H9 (cell line): ENCODE results near the gene CLIC3. TPM values are rescaled to one million over a fixed set of nuclear protein-coding genes. Genes with fewer than 3 reads are reported as not detected.

Source experiments
- DNase-seq: peaks from one replicate; pipeline ENCODE4 v3.0.0-alpha.2; 2017
- H2AFZ ChIP-seq: one replicate; pipeline ENCODE4 v1.6.1; 2013; ENCODE audit warnings: mild to moderate bottlenecking, low read length, control low read depth, moderate library complexity
- H2AK5ac ChIP-seq: 2 replicates; pipeline ENCODE4 v1.6.1; 2013; ENCODE audit warnings: low read length, control low read depth, mixed read lengths; ENCODE audit not compliant: insufficient read length
- H2BK120ac ChIP-seq: one replicate; pipeline ENCODE4 v1.6.1; 2013; ENCODE audit warnings: low read depth, mild to moderate bottlenecking, low read length, control low read depth, inconsistent platforms; ENCODE audit not compliant: poor library complexity, severe bottlenecking
- H2BK12ac ChIP-seq: 2 replicates; pipeline ENCODE4 v1.6.1; 2013; ENCODE audit warnings: low read length, control low read depth, mixed read lengths, low read depth; ENCODE audit not compliant: insufficient read length
- H2BK15ac ChIP-seq: 2 replicates; pipeline ENCODE4 v1.6.1; 2013; ENCODE audit warnings: low read depth, low read length, control low read depth
- H2BK20ac ChIP-seq: one replicate; pipeline ENCODE4 v1.6.1; 2013; ENCODE audit warnings: low read depth, mild to moderate bottlenecking, low read length, control low read depth, inconsistent platforms; ENCODE audit not compliant: poor library complexity, severe bottlenecking
- H2BK5ac ChIP-seq: 2 replicates; pipeline ENCODE4 v1.6.1; 2013; ENCODE audit warnings: low read length, control low read depth, mixed read lengths; ENCODE audit not compliant: insufficient read length
- H3K14ac ChIP-seq: 2 replicates; pipeline ENCODE4 v1.6.1; 2013; ENCODE audit warnings: low read length, control low read depth; ENCODE audit not compliant: insufficient read depth
- H3K18ac ChIP-seq: 2 replicates; pipeline ENCODE4 v1.6.1; 2013; ENCODE audit warnings: low read depth, mild to moderate bottlenecking, mixed read lengths, low read length, control low read depth; ENCODE audit not compliant: insufficient read length
- H3K23ac ChIP-seq: 2 replicates; pipeline ENCODE4 v1.6.1; 2013; ENCODE audit warnings: low read length, control low read depth, mixed read lengths, low read depth; ENCODE audit not compliant: insufficient read length
- H3K23me2 ChIP-seq: 2 replicates; pipeline ENCODE4 v1.6.1; 2013; ENCODE audit warnings: low read depth, mild to moderate bottlenecking, mixed read lengths, low read length, control low read depth; ENCODE audit not compliant: insufficient read length, poor library complexity, severe bottlenecking
- H3K27ac ChIP-seq: 2 replicates; pipeline ENCODE4 v1.5.1; 2013; ENCODE audit warnings: low read length, control low read depth, mixed read lengths, low read depth; ENCODE audit not compliant: insufficient read length
- H3K27me3 ChIP-seq: 2 replicates; pipeline ENCODE4 v1.6.1; 2013; ENCODE audit warnings: low read length, control low read depth, inconsistent platforms; ENCODE audit not compliant: insufficient read depth
- H3K4ac ChIP-seq: 2 replicates; pipeline ENCODE4 v1.6.1; 2013; ENCODE audit warnings: low read depth, mild to moderate bottlenecking, control low read depth, inconsistent platforms, low read length, moderate library complexity
- H3K4me1 ChIP-seq: 2 replicates; pipeline ENCODE4 v1.6.1; 2013; ENCODE audit warnings: low read length, control low read depth, inconsistent platforms; ENCODE audit not compliant: insufficient read depth
- H3K4me2 ChIP-seq: 2 replicates; pipeline ENCODE4 v1.6.1; 2013; ENCODE audit warnings: low read length, control low read depth, mixed read lengths; ENCODE audit not compliant: insufficient read length, insufficient read depth
- H3K56ac ChIP-seq: 2 replicates; pipeline ENCODE4 v1.6.1; 2013; ENCODE audit warnings: low read depth, mild to moderate bottlenecking, mixed read lengths, low read length, control low read depth; ENCODE audit not compliant: insufficient read length
- H3K79me1 ChIP-seq: 2 replicates; pipeline ENCODE4 v1.6.1; 2013; ENCODE audit warnings: low read depth, mild to moderate bottlenecking, moderate library complexity, low read length, control low read depth, inconsistent platforms; ENCODE audit not compliant: insufficient read depth, poor library complexity, severe bottlenecking
- H3K79me2 ChIP-seq: 2 replicates; pipeline ENCODE4 v1.6.1; 2013; ENCODE audit warnings: low read length, control low read depth, inconsistent platforms; ENCODE audit not compliant: insufficient read depth
- H3K9ac ChIP-seq: 2 replicates; pipeline ENCODE4 v1.6.1; 2013; ENCODE audit warnings: low read length, control low read depth, mixed read lengths; ENCODE audit not compliant: insufficient read length; ENCODE audit errors: extremely low read depth
- H3K9me3 ChIP-seq: one replicate; pipeline ENCODE4 v1.6.1; 2013; ENCODE audit warnings: low read depth, low read length, inconsistent platforms; ENCODE audit not compliant: control insufficient read depth
- H3T11ph ChIP-seq: one replicate; pipeline ENCODE4 v1.6.1; 2013; ENCODE audit warnings: mild to moderate bottlenecking, low read length, control low read depth, inconsistent platforms
- H4K20me1 ChIP-seq: one replicate; pipeline ENCODE4 v1.6.1; 2013; ENCODE audit not compliant: control insufficient read depth, insufficient read length, insufficient read depth
- H4K5ac ChIP-seq: 2 replicates; pipeline ENCODE4 v1.6.1; 2013; ENCODE audit warnings: low read depth, mild to moderate bottlenecking, mixed read lengths, low read length, control low read depth; ENCODE audit not compliant: insufficient read length
- H4K8ac ChIP-seq: replicated peaks from 2 replicates; pipeline ENCODE4 v1.6.1; 2013; ENCODE audit warnings: low read length, control low read depth, mixed read lengths, low read depth; ENCODE audit not compliant: insufficient read length
- H4K91ac ChIP-seq: 2 replicates; pipeline ENCODE4 v1.6.1; 2013; ENCODE audit warnings: low read depth, mild to moderate bottlenecking, moderate library complexity, mixed read lengths, low read length, control low read depth; ENCODE audit not compliant: insufficient read length
- H3K27ac Mint-ChIP-seq, 3 experiments: 2 replicates in 2 of 3; 3 replicates in 1 of 3; pipeline ENCODE4 v1.8.0; 2020 to 2021; ENCODE audit warnings: mixed read lengths in 3 of 3, mild to moderate bottlenecking in 1 of 3, moderate library complexity in 1 of 3
- H3K27me3 Mint-ChIP-seq: 2 replicates; pipeline ENCODE4 v1.8.0; 2021; ENCODE audit warnings: low read depth, mild to moderate bottlenecking, moderate library complexity, mixed read lengths
- H3K36me3 Mint-ChIP-seq, 3 experiments: 2 replicates in 2 of 3; 3 replicates in 1 of 3; pipeline ENCODE4 v1.8.0; 2020 to 2021; ENCODE audit warnings: low read depth in 3 of 3, mixed read lengths in 3 of 3; ENCODE audit not compliant: insufficient read depth in 1 of 3
- H3K4me1 Mint-ChIP-seq, 2 experiments: 2 replicates each; pipeline ENCODE4 v1.8.0; 2020; ENCODE audit warnings: mixed read lengths in 2 of 2
- H3K4me3 Mint-ChIP-seq, 2 experiments: 2 replicates in 1 of 2; 3 replicates in 1 of 2; pipeline ENCODE4 v1.8.0; 2020 to 2021; ENCODE audit warnings: mild to moderate bottlenecking in 2 of 2, mixed read lengths in 2 of 2, moderate library complexity in 1 of 2
- H3K9me3 Mint-ChIP-seq, 2 experiments: 2 replicates in 1 of 2; 3 replicates in 1 of 2; pipeline ENCODE4 v1.8.0; 2020; ENCODE audit warnings: mild to moderate bottlenecking in 2 of 2, mixed read lengths in 2 of 2, moderate library complexity in 1 of 2
- CTCF ChIP-seq: fragments of 200-600 bp; sonication (generic); conservative IDR thresholded peaks from 3 replicates; pipeline ENCODE4 v1.8.0; 2021; ENCODE audit warnings: antibody characterized with exemption, mild to moderate bottlenecking
- WGBS: extraction: QIAGEN DNeasy Blood & Tissue Kit; methylation state at CpG from one replicate; pipeline ENCODE4 v1.1.7; 2013; ENCODE audit warnings: missing lambda C conversion rate, low lambda C conversion rate, mixed read lengths; ENCODE audit not compliant: insufficient read length; ENCODE audit errors: extremely low coverage; 5-methylcytosine and 5-hydroxymethylcytosine counted together
- total RNA-seq: library from RNA; stranded (reverse); gene quantifications from 2 replicates; pipeline ENCODE4 v1.2.1, GENCODE V29; 2021

The CLIC3 gene
- total RNA-seq, 1 experiment from 2014 or later: 0.31 TPM

- no peak overlapping the region for H3K56ac ChIP-seq
- H3K9ac ChIP-seq: no peak overlapping the region
- no peak overlapping the region for H2BK120ac ChIP-seq
- no peak overlapping the region for H2BK12ac ChIP-seq
- no peaks in the 10 kb centered on the region for H3K79me1 ChIP-seq
- Mint-ChIP-seq H3K36me3 (no peaks in the 10 kb centered on the region), H3K27me3 (peaks cover 6% of the 10 kb centered on the region), H3K27ac (no peak overlapping the region), H3K4me1 (peaks cover 2 to 9% of the 10 kb centered on the region in 2 experiments), H3K4me3 (peak overlapping the region in 1 of 2 experiments; percentile 63; a peak in 2 of 5 replicates), H3K9me3 (no peaks in the 10 kb centered on the region)
- no peaks in the 10 kb centered on the region for H3K9me3 ChIP-seq
- H3K23ac ChIP-seq: no peak overlapping the region
- H2BK5ac ChIP-seq: no peak overlapping the region
- H3K14ac ChIP-seq: no peak overlapping the region
- H4K20me1 ChIP-seq: no peaks in the 10 kb centered on the region
- no peak overlapping the region for H2BK15ac ChIP-seq
- no peak overlapping the region for H3K27ac ChIP-seq
- WGBS: no CpG with 5 or more reads among the region's 15 CpGs
- H3T11ph ChIP-seq: no peak overlapping the region
- H4K5ac ChIP-seq: no peak overlapping the region
- no peak overlapping the region for H2AK5ac ChIP-seq
- no peak overlapping the region for H4K8ac ChIP-seq
- no peaks in the 10 kb centered on the region for H3K27me3 ChIP-seq
- H4K91ac ChIP-seq: no peak overlapping the region
- peaks cover 9% of the 10 kb centered on the region for H3K23me2 ChIP-seq
- no peak for TF ChIP-seq CTCF
- no peak overlapping the region for H3K4me2 ChIP-seq
- no peaks in the 10 kb centered on the region; the same call in 1 of the 2 replicates for H3K4me1 ChIP-seq
- no peak overlapping the region for H3K18ac ChIP-seq
- H3K4ac ChIP-seq: no peak overlapping the region
- H2BK20ac ChIP-seq: no peak overlapping the region
- no peak overlapping the region for H2AFZ ChIP-seq
- no peaks in the 10 kb centered on the region for H3K79me2 ChIP-seq
- no peak for DNase-seq
These were observed 21.4 kb downstream of the CLIC3 start for GRCh38 chr9:136974817-136975535.
